Left renal pelvis (tissue), 4 donors: ENCODE data around the gene PPFIA3. TPM values are rescaled to one million over a fixed set of nuclear protein-coding genes. Genes with fewer than 3 reads are reported as not detected.

Experiments used
- DNase-seq, 4 donors: peaks; one replicate each; pipeline ENCODE4 v3.0.0-alpha.2; 2013; ENCODE audit warnings: low read depth in 4 of 4, low spot score in 3 of 4
- polyA plus RNA-seq, 4 donors: library from polyadenylated mRNA; unstranded; fragments of 120-200 nt; gene quantifications; one replicate each; pipeline ENCODE4 v1.2.1, GENCODE V29; 2013; ENCODE audit not compliant: insufficient read length in 4 of 4

The PPFIA3 gene
- polyA plus RNA-seq, 4 donors = 5.0 to 8.3 (median 6.7) TPM

DNA sequence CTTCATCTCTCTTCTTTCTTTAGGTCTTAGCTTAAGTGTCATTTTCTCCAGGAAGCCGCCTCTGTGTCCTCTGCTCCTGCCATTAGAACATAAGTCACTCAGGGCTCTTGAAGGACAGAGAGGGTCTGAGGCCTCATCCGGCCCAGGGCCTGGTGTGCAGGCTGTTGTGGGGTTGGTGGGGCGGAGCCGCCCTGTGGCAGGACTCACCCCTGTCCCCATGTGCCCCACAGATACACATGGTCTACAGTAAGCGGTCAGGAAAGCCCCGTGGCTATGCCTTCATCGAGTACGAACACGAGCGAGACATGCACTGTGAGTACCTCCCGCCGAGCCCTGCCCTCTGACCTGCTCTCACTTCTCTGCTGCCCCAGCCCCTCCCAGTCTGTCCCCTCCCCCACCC is 18.2 kb upstream of the PPFIA3 start:
- DNase-seq = no peak

DNA sequence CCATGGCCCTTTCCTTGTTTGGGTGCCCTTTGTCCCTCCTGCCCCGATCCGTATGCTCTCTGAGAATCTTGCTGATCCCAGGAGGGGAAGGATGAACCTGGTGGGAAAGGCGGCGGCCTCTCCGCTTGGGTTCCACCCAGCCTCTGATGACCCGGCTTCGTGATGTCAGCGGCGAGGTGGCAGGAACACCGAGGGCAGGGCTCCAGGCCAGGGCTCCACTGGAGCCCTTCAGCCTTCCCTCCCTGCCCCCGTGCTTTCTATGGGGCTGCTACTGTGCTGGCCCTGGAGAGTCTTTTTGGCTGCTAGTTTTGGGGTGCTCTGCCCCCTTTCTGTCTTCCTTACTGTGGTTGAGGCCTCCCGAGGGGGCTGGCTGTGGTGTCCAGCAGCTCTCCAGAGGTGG is 17.0 kb upstream of the PPFIA3 start:
- no peak for DNase-seq

DNA sequence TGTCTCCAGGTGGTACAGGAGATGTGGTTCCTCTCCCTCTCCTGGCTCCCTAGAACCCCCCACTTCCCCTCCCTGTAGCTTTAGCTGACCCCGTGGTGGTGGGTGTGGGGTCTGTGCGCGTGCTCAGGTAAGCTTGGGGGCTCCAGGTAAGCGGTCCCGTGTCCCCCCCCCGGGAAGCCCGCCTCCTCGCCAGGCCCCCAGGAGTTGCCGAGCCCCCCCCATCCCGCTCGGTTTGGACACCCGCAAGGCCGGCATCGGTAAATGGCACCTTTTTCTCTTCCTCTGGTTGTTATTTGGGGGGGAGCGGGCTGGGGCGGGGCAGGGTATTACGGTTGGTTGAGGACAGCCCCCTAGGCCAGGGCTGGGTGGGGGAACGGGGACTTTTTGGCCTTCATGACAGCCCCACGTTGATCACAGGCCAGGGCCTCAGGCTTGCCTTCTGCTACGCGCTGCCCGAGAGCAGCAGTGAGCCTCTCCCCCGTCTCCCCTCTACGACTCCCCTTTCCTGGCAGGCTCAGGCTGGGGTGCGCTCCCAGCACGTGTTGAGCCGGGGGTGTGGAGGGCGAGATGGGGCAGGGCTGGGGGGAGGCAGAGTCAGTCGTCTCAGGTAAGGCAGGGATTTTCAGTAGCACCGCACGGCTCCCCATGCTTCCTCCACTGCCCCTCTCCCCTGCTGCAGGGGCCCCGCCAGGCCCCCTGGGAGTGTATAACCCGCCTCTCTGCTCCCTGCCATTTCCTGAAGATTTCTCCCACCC is 15.8 kb upstream of the PPFIA3 start:
- DNase-seq = no peak

DNA sequence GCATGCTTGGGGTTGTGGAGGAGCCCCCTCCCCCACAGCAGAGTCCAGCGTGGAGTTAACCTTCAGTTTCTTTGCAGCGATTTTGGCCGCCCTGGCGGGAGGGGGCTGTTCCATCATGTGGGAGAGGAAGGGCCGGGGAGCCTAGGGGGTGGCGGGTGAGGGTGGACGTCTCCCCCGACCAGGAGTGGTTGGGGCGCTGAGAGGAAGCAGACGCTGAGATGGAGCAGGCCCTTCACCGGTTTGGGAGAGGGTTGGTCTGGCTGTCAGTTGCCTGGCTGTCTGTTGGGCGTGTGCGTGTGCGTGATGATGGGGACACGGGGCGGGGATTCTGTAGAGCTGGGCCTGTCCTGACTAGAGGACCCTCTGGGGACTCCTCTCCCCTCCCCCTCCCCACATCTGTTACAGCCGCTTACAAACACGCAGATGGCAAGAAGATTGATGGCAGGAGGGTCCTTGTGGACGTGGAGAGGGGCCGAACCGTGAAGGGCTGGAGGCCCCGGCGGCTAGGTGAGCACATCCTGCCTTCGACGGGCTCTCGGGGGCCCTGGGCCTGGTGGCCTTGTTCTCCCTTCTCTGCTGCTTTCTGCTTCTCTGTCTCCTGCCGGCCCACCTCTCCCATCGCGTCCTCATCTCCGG is 15.0 kb upstream of the PPFIA3 start:
- DNase-seq = no peak

DNA sequence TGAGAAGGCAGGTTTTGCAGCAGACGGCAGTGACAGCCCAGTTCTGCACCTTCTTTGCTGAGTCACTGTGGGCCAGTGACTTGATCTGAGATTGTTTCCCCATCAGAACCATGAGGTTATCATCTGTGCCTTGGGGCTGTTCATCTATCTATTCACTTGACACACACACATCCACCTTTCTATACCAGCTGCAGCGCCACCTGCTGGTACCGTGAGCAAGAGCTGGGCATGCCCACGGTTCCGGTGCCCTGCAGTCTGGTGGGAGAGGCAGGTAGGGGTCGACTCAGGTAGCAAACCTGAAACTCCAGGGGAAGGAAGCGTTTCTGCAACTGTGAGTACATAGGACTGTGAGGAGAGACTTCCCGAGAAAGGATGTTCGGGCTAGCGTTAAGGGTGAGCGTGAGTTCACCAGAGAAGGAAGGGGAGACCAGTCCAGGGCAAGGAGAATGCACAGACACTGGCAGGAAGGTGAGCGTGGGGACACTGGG is 12.7 kb upstream of the PPFIA3 start:
- DNase-seq = no peak

DNA sequence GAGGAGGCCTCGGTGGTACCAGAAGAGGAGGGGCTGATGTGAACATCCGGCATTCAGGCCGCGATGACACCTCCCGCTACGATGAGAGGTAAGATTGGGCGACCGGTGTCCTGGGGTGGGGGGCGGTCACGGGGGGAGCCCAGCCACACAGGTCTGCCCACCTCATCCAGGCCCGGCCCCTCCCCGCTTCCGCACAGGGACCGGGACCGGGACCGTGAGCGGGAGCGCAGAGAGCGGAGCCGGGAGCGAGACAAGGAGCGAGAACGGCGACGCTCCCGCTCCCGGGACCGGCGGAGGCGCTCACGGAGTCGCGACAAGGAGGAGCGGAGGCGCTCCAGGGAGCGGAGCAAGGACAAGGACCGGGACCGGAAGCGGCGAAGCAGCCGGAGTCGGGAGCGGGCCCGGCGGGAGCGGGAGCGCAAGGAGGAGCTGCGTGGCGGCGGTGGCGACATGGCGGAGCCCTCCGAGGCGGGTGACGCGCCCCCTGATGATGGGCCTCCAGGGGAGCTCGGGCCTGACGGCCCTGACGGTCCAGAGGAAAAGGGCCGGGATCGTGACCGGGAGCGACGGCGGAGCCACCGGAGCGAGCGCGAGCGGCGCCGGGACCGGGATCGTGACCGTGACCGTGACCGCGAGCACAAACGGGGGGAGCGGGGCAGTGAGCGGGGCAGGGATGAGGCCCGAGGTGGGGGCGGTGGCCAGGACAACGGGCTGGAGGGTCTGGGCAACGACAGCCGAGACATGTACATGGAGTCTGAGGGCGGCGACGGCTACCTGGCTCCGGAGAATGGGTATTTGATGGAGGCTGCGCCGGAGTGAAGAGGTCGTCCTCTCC is 11.5 kb upstream of the PPFIA3 start:
- DNase-seq = no peak

DNA sequence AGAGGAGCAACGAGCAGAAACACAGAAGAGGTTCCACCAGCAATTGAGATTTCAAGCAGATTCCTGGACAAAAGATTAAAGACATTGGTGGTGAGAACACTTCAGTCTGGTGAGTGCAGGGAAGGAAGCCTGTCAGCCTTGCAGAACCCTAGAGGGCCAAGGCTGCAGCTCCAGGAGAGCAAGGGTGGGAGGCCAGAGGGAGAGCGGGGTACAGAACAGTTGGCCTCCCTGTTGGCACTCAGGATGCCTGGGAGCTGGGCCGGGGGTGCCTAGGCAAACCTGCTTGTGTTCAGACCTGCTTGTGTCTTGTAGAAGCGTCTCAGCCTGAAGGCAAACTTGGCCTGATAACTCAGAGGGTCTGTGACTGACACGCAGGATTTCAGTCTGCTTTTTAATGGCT is 10.3 kb upstream of the PPFIA3 start:
- no peak for DNase-seq

DNA sequence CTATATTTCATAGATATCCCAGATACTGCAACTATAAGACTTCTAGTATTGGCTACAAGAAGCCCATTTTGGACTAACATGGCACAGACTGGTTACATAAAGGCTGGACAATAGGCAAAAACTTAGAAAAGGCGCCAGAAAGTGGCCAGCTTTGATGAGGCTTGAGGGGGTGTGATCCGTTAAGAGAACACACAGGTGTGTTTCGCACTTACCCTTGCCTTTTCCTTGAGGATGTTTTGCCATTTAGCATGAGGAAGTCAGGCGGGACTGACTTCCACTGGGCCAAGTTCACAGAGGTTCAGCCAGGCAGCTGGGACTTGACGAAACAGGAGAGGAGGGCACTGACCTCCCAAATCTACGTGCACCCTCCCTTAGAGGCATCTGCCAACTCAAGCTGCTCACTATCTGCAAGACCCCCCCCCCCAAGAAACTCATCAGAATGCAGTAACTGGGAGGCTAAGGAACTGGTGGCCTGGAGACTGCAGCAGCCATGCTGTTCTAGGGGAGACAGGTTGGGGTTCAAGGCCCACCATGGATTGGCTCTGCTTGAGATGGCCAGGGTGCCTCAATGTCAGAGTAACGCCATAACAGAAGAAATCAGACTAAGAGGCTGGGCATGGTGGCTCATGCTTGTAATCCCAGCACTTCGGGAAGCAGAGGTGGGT is 9.6 kb upstream of the PPFIA3 start:
- no peak for DNase-seq

DNA sequence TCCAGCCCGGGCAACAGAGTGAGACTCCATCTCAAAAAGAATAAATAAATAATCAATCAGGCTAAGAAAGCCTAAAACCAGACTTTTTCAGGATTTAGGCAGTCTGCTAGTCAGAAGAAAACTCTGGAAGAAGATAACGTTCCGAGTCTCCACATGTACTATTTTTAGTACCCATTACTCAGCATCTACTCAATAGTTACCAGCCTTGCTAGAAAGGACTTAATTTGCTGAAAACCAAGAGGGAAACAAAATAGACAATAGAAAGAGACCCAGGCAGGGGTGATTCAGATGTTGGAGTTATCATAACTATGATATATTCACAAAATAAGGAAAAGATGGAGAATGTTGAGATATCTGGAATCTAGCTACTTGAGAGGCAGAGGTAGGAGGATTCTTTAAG is 8.8 kb upstream of the PPFIA3 start:
- DNase-seq = no peak

DNA sequence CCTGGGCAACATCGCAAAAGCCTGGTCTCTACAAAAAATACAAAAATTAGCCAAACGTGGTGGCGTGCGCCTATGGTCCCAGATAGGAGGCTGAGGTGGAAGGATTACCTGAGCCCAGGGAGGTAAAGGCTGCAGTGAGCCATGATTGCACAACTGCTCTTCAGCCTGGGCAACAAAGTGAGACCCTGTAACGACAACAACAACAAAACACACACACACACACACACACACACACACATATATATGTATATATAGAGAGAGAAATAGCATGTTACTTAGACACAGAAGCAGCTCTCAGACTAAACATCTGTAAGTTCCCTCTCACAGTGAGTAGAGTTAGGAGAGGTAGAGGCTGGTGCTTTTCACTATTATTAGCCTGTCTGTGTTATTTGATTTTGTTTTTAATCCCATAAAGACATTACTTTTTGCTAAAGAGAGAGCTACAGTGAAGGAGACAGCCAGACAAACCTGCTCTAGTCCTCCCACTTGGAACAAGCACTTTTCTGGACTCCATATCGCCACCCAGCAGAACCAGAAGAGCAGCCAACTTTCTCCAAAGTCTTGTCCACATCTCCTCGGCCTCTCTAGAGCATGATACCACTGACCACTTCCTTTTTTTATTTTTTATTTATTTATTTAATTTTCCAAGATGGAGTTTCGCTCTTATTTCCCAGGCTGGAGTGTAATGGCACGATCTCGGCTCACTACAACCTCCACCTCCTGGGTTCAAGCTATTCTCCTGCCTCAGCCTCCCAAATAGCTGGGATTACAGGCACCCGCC is 7.9 kb upstream of the PPFIA3 start:
- DNase-seq = no peak

DNA sequence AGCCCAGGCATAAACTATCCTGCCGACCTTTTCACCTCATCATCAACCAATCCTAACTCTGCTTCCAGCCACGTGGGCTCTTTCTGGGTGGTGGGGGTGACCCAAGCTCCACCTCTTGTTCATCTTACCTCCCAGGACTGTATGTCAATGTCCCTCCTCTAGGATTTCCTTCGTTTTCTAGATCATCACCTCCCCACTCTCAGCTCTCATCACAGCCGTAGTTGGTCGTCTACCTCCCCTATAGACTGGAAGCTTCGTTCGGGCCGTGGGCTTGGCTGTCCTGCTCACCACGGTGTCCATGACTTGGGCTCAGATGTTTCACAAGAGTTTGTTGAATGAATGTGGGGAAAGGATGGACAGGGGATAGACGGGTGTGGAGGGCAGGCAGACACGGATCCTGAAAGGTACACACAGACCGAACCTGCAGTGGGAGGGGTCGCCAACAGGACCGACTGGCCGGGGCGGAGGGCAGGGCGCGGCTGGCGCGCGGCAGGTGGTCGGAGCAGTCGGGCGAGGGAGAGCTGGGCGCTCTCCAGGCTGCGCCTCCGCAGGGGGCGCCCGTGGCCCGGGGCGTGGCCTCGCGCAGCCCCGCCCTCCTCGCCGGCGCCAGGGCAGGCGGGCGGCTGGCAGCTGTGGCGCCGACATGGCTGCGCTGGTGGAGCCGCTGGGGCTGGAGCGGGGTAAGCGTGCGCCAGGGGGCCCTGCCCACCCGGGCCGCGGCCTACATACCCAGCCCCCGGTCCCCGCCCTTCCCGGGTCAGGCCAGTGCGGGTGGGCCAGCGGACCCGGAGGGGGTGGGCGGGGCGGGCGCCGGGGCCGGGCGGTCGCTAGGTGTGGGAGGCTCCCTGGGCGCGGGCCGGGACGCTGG is 5.3 kb upstream of the PPFIA3 start, which contains the start of gene LIN7B:
TSS of gene LIN7B (plus strand) at position 609 of the 868 bp plus-strand sequence. CDS start at position 644, 35 bp downstream.
- DNase-seq = no peak

DNA sequence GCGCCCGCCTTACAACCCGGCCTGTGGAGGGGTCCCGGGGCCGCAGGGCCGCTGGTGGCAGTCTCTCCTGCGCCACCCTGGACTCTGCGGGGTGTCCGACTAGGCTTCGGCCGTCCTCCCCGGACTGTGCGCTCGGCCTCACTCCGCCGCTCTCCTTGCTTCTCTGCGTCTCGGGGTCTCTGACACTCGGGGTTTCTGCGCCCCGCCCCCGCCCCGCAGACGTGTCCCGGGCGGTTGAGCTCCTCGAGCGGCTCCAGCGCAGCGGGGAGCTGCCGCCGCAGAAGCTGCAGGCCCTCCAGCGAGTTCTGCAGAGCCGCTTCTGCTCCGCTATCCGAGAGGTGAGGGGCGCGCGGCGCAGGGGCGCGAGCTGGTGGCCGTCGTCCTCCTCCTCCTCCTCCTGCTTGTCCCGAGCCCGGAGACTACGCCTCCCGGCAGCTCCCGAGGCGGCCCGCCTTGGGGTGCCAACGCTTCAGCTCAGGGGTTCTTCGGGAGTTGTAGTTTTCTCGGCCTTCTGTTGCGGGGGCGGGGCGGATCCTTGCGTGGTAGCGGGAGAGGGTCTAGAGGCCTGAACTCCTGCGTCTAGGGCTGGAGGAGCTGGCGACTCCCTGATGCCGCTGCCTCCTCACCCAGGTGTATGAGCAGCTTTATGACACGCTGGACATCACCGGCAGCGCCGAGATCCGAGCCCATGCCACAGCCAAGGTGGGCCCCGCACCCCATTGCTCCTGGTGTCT is 4.5 kb upstream of the PPFIA3 start:
- no peak for DNase-seq

DNA sequence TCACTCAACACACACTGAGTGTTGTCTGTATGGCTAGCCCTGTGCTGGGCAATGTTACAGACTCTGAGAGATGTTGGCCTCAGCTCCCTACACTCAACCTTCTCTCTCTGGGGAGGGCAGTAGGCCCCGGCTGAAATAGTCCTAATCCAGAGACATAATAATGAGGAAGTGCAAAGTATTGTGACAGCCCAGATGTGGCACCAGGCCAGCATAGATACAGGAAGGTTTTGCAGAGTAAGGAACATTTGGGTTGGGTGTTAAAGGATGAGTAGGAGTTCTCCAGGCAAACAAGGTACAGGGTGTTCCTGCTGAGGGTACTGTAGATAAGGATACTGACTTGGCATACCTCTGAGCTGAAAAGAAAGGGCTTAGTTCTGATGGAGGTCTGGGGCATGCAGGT is 2.8 kb upstream of the PPFIA3 start:
- DNase-seq = no peak

DNA sequence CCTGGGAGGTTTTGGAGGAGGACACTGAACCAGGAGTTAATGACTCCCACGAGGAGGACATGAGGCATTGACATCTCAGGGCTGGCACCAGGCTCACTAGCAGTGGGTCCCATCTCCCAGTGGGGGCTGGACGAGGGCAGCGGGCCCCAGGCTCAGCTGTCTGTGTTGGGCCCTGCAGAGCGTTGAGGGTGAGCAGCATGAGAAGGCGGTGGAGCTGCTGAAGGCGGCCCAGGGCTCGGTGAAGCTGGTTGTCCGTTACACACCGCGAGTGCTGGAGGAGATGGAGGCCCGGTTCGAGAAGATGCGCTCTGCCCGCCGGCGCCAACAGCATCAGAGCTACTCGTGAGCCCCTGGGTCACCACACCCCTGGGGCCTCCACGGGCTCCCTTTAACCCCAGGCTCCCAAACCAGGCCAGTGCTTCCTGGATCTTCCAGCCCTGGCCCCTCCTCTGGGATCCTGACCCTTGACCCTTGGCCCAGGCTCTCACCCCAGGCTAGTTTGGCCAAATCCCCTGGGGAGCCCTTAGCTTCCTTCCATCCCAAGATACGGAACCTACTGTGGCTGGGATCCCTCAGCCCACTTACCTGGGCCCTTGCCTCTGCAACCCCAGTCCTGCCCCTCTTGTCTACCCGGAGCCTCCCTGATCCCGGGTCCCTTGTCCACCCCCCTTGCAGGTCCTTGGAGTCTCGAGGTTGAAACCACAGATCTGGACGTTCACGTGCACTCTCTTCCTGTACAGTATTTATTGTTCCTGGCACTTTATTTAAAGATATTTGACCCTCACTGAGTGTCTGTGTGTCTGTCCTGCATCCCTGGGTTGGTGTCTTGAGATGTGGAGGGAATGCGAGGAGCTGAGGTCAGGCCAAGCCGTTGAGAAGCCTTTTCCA is 1.4 kb upstream of the PPFIA3 start:
- DNase-seq = no peak

DNA sequence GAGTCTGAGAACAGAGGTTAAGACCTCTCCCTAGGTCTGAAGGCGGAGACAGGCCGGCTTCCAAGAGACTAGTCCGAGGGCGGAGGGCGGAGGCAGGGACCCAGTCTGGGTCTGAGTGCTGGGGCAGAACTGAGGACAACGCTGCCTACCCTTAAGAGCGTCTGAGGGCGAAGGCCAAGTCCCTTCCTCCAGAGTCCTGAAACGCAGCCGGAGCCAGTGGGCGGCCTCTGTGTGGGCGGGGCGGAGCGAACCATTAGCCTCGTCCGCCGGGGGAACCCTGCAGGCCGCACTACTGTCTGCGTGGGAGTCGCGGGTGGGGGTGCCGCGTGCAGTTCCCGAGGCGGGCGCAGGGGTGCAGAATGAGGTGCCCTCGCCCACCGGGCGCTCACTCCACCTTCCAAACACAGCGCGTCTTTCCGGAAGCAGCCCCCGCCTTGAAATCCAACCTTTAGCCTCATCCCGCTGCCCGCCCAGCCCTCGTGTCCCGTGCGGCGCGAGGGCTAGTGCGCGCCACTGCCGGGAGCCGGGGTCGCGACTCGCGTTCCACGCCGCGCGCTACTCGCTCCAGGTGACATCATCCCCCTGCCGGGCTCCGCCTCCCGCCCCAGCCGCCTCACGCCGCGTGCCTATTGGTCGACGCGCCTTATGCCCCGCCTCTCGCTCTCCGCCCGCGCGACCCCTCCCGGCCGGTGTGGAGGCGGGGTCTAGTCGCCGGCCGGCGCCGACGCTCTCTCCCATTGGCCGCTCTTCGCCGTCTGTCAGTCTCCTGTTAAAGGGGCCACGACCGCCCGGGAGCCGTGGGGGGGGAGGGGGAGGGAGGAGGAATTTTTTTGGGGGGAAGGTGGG is 556 bp upstream of the PPFIA3 start, which contains the start of gene C19orf73:
TSS of gene C19orf73 (minus strand) at position 579 of the 846 bp plus-strand sequence. CDS start at position 458, 121 bp downstream.
- peak; percentile 77 to 89 (median 86) for DNase-seq

DNA sequence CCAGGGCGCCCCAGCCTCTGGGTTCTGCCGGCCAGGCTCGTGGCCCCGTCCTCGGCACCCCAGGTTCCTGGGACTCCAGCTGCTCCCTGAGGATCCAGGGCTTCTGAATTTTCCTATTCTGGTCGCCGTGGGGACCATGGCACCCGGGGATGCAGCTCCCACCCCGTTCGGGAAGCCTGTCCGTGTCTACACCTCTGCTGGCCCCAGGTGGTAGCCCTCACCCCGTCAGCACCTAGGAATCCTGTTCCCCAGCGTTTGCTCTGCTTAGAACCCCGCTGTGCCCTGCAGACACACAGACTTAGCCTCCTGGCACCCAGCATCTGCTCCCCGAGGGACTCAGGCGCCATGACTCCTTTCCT is 960 bp downstream of the PPFIA3 start:
- no peak for DNase-seq
